Measurements from ENCODE around the gene EIF5B.

GRCh38 chr2:99430614-99431291 lies 93.6 kb downstream of the EIF5B start:
- TF ChIP-seq, protein P1, sequence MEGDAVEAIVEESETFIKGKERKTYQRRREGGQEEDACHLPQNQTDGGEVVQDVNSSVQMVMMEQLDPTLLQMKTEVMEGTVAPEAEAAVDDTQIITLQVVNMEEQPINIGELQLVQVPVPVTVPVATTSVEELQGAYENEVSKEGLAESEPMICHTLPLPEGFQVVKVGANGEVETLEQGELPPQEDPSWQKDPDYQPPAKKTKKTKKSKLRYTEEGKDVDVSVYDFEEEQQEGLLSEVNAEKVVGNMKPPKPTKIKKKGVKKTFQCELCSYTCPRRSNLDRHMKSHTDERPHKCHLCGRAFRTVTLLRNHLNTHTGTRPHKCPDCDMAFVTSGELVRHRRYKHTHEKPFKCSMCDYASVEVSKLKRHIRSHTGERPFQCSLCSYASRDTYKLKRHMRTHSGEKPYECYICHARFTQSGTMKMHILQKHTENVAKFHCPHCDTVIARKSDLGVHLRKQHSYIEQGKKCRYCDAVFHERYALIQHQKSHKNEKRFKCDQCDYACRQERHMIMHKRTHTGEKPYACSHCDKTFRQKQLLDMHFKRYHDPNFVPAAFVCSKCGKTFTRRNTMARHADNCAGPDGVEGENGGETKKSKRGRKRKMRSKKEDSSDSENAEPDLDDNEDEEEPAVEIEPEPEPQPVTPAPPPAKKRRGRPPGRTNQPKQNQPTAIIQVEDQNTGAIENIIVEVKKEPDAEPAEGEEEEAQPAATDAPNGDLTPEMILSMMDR (IDR thresholded peaks at IDR 0.05) = no peak
- TF ChIP-seq EP300 (IDR thresholded peaks at IDR 0.05) = no peak

Measured in suprapubic skin (tissue), 3 donors.